Neural cell (in vitro differentiated cells): ENCODE measurements around the gene CMYA5. TPM values are rescaled to one million over a fixed set of nuclear protein-coding genes. Genes with fewer than 3 reads are reported as not detected.

Experiments
- H2AFZ ChIP-seq: fragments of 200-600, 300-800 bp; sonication (generic), shearing (Covaris generic); 2 replicates; pipeline ENCODE4 v1.6.0; 2014; ENCODE audit warnings: low read depth, mild to moderate bottlenecking, antibody characterized with exemption, low read length, moderate library complexity
- H3F3A ChIP-seq: fragments of 200-600 bp; shearing (Covaris generic); 2 replicates; pipeline ENCODE4 v1.6.1; 2016; ENCODE audit warnings: mild to moderate bottlenecking, moderate library complexity, mixed read lengths, antibody characterized with exemption, low read length; ENCODE audit not compliant: insufficient read depth, poor library complexity, severe bottlenecking
- H3K27ac ChIP-seq: fragments of 200-600, 300-800 bp; sonication (generic), shearing (Covaris generic); 2 replicates; pipeline ENCODE4 v1.5.1; 2014; ENCODE audit warnings: mild to moderate bottlenecking, low read length, moderate library complexity
- H3K27me3 ChIP-seq: fragments of 300-800, 200-600 bp; sonication (generic), shearing (Covaris generic); 2 replicates; pipeline ENCODE4 v1.6.0; 2014; ENCODE audit warnings: mild to moderate bottlenecking, low read depth, low read length, moderate library complexity; ENCODE audit not compliant: insufficient read depth
- H3K36me3 ChIP-seq: fragments of 300-800, 200-600 bp; sonication (generic), shearing (Covaris generic); 2 replicates; pipeline ENCODE4 v1.5.1; 2014; ENCODE audit warnings: mild to moderate bottlenecking, antibody characterized with exemption, low read length, moderate library complexity; ENCODE audit not compliant: insufficient read depth
- H3K4me2 ChIP-seq: fragments of 300-800, 200-600 bp; sonication (generic), shearing (Covaris generic); 2 replicates; pipeline ENCODE4 v1.6.0; 2014; ENCODE audit warnings: mild to moderate bottlenecking, low read length
- H3K4me3 ChIP-seq: fragments of 300-800, 200-600 bp; sonication (generic), shearing (Covaris generic); 2 replicates; pipeline ENCODE4 v1.5.1; 2014; ENCODE audit warnings: mild to moderate bottlenecking, low read length, moderate library complexity
- H3K79me2 ChIP-seq: fragments of 200-600 bp; shearing (Covaris generic); replicated peaks from 2 replicates; pipeline ENCODE4 v1.6.0; 2014; ENCODE audit warnings: mild to moderate bottlenecking, low read length, moderate library complexity; ENCODE audit not compliant: insufficient read depth
- H3K9ac ChIP-seq: fragments of 300-800, 200-600 bp; sonication (generic), shearing (Covaris generic); 2 replicates; pipeline ENCODE4 v1.6.1; 2016; ENCODE audit warnings: mild to moderate bottlenecking, low read length, mixed read lengths
- H3K9me2 ChIP-seq: fragments of 200-600 bp; shearing (Covaris generic); 2 replicates; pipeline ENCODE4 v1.6.1; 2016; ENCODE audit warnings: mild to moderate bottlenecking, low read length, mixed read lengths; ENCODE audit not compliant: insufficient read depth
- H3K9me3 ChIP-seq: fragments of 200-600, 300-800 bp; sonication (generic), shearing (Covaris generic); 2 replicates; pipeline ENCODE4 v1.6.1; 2016; ENCODE audit warnings: mild to moderate bottlenecking, mixed run types, low read length, moderate library complexity, mixed read lengths
- H4K20me1 ChIP-seq: fragments of 200-600 bp; shearing (Covaris generic); 2 replicates; pipeline ENCODE4 v1.6.1; 2016; ENCODE audit warnings: mild to moderate bottlenecking, mixed run types; ENCODE audit not compliant: insufficient read depth
- EP300 ChIP-seq: fragments of 450-650 bp; conservative IDR thresholded peaks from 2 replicates; pipeline ENCODE4 v1.6.1; 2014; ENCODE audit warnings: antibody characterized with exemption, mild to moderate bottlenecking, moderate library complexity; ENCODE audit not compliant: poor library complexity, severe bottlenecking
- EZH2 ChIP-seq: fragments of 200-600, 300-800 bp; shearing (Covaris generic), sonication (generic); IDR thresholded peaks from 2 replicates; pipeline ENCODE4 v1.6.1; 2014; ENCODE audit warnings: antibody characterized with exemption, low read length, borderline replicate concordance, mild to moderate bottlenecking; ENCODE audit not compliant: insufficient read depth, poor library complexity, severe bottlenecking
- MXI1 ChIP-seq: fragments of 450-650 bp; conservative IDR thresholded peaks from 2 replicates; pipeline ENCODE4 v1.6.1; 2014; ENCODE audit warnings: antibody characterized with exemption, mild to moderate bottlenecking; ENCODE audit not compliant: poor library complexity, severe bottlenecking
- POLR2AphosphoS5 ChIP-seq: IDR thresholded peaks from 2 replicates; pipeline ENCODE4 v1.6.1; 2012
- RAD21 ChIP-seq: fragments of 450-650 bp; conservative IDR thresholded peaks from 2 replicates; pipeline ENCODE4 v1.6.1; 2014; ENCODE audit warnings: antibody characterized with exemption, mild to moderate bottlenecking, moderate library complexity
- SMC3 ChIP-seq: fragments of 450-650 bp; conservative IDR thresholded peaks from 2 replicates; pipeline ENCODE4 v1.6.1; 2014; ENCODE audit warnings: antibody characterized with exemption, mild to moderate bottlenecking, moderate library complexity; ENCODE audit not compliant: poor library complexity
- TAF1 ChIP-seq: IDR thresholded peaks from 2 replicates; pipeline ENCODE4 v1.6.1; 2012; ENCODE audit warnings: low read depth
- polyA plus RNA-seq: library from polyadenylated mRNA; depleted of rRNA; stranded (reverse); fragments of >200 nt; gene quantifications from 2 replicates; pipeline ENCODE4 v1.2.3, GENCODE V29; 2014
- TF ChIP-seq, protein P1 (sequence below): IDR thresholded peaks from 2 replicates; pipeline ENCODE4 v1.6.1; 2012; ENCODE audit warnings: borderline replicate concordance
- TF ChIP-seq, protein P2 (sequence below): fragments of 450-650 bp; IDR thresholded peaks from 2 replicates; pipeline ENCODE4 v1.5.1; 2014; ENCODE audit warnings: antibody characterized with exemption, mild to moderate bottlenecking, moderate library complexity; ENCODE audit not compliant: poor library complexity, severe bottlenecking

CMYA5 gene
- polyA plus RNA-seq, 1 donor from 2014 or later = 0.30 TPM

GRCh38 chr5:79730564-79730963, 40.9 kb downstream of the CMYA5 start:
- Histone ChIP-seq H3K4me2 (no peak overlapping the region), H2AFZ (no peak overlapping the region), H3K79me2 (no peaks in the 10 kb centered on the region), H3K9me3 (no peaks in the 10 kb centered on the region), H3K9me2 (no peaks in the 10 kb centered on the region), H3K36me3 (no peaks in the 10 kb centered on the region), H3K4me3 (no peak overlapping the region), H3K27ac (no peak overlapping the region), H4K20me1 (no peaks in the 10 kb centered on the region), H3F3A (no peaks in the 10 kb centered on the region), H3K9ac (no peak overlapping the region), H3K27me3 (no peaks in the 10 kb centered on the region)
- TF ChIP-seq EP300 = no peak
- TF ChIP-seq, protein P1, sequence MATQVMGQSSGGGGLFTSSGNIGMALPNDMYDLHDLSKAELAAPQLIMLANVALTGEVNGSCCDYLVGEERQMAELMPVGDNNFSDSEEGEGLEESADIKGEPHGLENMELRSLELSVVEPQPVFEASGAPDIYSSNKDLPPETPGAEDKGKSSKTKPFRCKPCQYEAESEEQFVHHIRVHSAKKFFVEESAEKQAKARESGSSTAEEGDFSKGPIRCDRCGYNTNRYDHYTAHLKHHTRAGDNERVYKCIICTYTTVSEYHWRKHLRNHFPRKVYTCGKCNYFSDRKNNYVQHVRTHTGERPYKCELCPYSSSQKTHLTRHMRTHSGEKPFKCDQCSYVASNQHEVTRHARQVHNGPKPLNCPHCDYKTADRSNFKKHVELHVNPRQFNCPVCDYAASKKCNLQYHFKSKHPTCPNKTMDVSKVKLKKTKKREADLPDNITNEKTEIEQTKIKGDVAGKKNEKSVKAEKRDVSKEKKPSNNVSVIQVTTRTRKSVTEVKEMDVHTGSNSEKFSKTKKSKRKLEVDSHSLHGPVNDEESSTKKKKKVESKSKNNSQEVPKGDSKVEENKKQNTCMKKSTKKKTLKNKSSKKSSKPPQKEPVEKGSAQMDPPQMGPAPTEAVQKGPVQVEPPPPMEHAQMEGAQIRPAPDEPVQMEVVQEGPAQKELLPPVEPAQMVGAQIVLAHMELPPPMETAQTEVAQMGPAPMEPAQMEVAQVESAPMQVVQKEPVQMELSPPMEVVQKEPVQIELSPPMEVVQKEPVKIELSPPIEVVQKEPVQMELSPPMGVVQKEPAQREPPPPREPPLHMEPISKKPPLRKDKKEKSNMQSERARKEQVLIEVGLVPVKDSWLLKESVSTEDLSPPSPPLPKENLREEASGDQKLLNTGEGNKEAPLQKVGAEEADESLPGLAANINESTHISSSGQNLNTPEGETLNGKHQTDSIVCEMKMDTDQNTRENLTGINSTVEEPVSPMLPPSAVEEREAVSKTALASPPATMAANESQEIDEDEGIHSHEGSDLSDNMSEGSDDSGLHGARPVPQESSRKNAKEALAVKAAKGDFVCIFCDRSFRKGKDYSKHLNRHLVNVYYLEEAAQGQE = no peak
- no peak for TF ChIP-seq RAD21
- TF ChIP-seq TAF1 = no peak
- TF ChIP-seq EZH2 = no peak
- TF ChIP-seq, protein P2, sequence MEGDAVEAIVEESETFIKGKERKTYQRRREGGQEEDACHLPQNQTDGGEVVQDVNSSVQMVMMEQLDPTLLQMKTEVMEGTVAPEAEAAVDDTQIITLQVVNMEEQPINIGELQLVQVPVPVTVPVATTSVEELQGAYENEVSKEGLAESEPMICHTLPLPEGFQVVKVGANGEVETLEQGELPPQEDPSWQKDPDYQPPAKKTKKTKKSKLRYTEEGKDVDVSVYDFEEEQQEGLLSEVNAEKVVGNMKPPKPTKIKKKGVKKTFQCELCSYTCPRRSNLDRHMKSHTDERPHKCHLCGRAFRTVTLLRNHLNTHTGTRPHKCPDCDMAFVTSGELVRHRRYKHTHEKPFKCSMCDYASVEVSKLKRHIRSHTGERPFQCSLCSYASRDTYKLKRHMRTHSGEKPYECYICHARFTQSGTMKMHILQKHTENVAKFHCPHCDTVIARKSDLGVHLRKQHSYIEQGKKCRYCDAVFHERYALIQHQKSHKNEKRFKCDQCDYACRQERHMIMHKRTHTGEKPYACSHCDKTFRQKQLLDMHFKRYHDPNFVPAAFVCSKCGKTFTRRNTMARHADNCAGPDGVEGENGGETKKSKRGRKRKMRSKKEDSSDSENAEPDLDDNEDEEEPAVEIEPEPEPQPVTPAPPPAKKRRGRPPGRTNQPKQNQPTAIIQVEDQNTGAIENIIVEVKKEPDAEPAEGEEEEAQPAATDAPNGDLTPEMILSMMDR = no peak
- TF ChIP-seq POLR2AphosphoS5 = no peak
- TF ChIP-seq SMC3 = no peak
- no peak for TF ChIP-seq MXI1

- H3K9me2 ChIP-seq = no peaks in the 10 kb centered on the region
- H3K36me3 ChIP-seq = no peaks in the 10 kb centered on the region
- no peak overlapping the region for H3K9ac ChIP-seq
- H2AFZ ChIP-seq = no peak overlapping the region
- no peaks in the 10 kb centered on the region for H3K27me3 ChIP-seq
- no peak overlapping the region for H3K27ac ChIP-seq
- TF ChIP-seq, protein P1 = no peak
- TF ChIP-seq POLR2AphosphoS5 = no peak
- no peak for TF ChIP-seq MXI1
- TF ChIP-seq EZH2 = no peak
- TF ChIP-seq TAF1 = no peak
- no peak for TF ChIP-seq EP300
- no peak for TF ChIP-seq SMC3
- TF ChIP-seq, protein P2 = no peak
- no peaks in the 10 kb centered on the region for H4K20me1 ChIP-seq
- no peaks in the 10 kb centered on the region for H3K9me3 ChIP-seq
- no peaks in the 10 kb centered on the region for H3K79me2 ChIP-seq
- H3K4me2 ChIP-seq = no peak overlapping the region
- H3K4me3 ChIP-seq = no peak overlapping the region
- H3F3A ChIP-seq = no peaks in the 10 kb centered on the region
These were observed 42.1 kb downstream of the CMYA5 start for GRCh38 chr5:79731775-79732174.
